Esophagus (tissue), 2 donors: ENCODE results near the gene DCC. TPM values are rescaled to one million over a fixed set of nuclear protein-coding genes. Genes with fewer than 3 reads are reported as not detected.

Source experiments
- H3K27ac ChIP-seq, 2 donors: one replicate each; pipeline ENCODE4 v1.5.1; 2013; ENCODE audit warnings: low read depth in 2 of 2, mild to moderate bottlenecking in 2 of 2, inconsistent platforms in 1 of 2, low read length in 1 of 2, moderate library complexity in 1 of 2
- H3K27me3 ChIP-seq, 2 donors: one replicate each; pipeline ENCODE4 v1.6.1; 2013; ENCODE audit warnings: low read length in 2 of 2, control low read depth in 1 of 2, mild to moderate bottlenecking in 1 of 2; ENCODE audit not compliant: insufficient read depth in 2 of 2, control insufficient read depth in 1 of 2
- H3K36me3 ChIP-seq, 2 donors: one replicate each; pipeline ENCODE4 v1.6.1; 2013; ENCODE audit warnings: low read length in 1 of 2; ENCODE audit not compliant: control insufficient read depth in 2 of 2, insufficient read depth in 2 of 2
- H3K4me1 ChIP-seq, 2 donors: one replicate each; pipeline ENCODE4 v1.6.1; 2013; ENCODE audit warnings: low read length in 1 of 2; ENCODE audit not compliant: control insufficient read depth in 2 of 2, insufficient read depth in 2 of 2
- H3K4me3 ChIP-seq, 2 donors: one replicate each; pipeline ENCODE4 v1.5.1; 2013; ENCODE audit warnings: low read length in 2 of 2, mild to moderate bottlenecking in 2 of 2, low read depth in 1 of 2, moderate library complexity in 1 of 2
- H3K9me3 ChIP-seq, 2 donors: one replicate each; pipeline ENCODE4 v1.6.1; 2013; ENCODE audit warnings: mild to moderate bottlenecking in 2 of 2, low read depth in 1 of 2, low read length in 1 of 2, moderate library complexity in 1 of 2; ENCODE audit not compliant: control insufficient read depth in 2 of 2, insufficient read depth in 1 of 2
- WGBS, 2 donors: extraction: QIAGEN DNeasy Blood & Tissue Kit; methylation state at CpG; one replicate each; pipeline ENCODE4 v1.1.7; 2013; 5-methylcytosine and 5-hydroxymethylcytosine counted together
- polyA plus RNA-seq, 2 donors: library from polyadenylated mRNA; stranded (reverse); fragments of 200-250 nt; gene quantifications; one replicate each; pipeline ENCODE4 v1.2.3, GENCODE V29; 2013
- donor health status: healthy with polysubstance abuse.
- donor health status: Bipolar disorder and iron deficiency.

Gene DCC
- polyA plus RNA-seq, 2 donors: not detected

DNA sequence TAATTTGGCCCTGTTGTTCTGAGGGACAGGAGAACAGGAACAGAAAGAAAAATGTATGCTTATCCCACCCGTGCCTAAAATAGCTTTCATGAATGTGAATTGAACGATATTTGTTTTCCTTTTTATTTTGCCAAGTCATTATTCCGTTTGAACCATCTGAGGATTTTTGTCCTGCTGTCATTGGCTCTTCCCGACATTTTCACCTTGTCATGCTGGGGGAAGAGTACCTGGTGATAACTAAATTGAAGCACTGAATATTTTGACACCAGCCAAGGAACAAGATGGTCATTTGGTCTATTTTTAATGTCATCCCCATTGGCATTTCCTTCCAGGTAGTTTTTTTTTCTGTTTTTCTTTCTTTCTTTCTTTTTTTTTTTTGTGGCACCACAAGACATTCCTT, 204.1 kb downstream of the DCC start:
- H3K27me3 ChIP-seq: no peaks in the 10 kb centered on the region
- H3K4me3 ChIP-seq: no peak overlapping the region
- no peak overlapping the region for H3K27ac ChIP-seq
- WGBS, 2 donors: 65 to 72% methylated on average over 4 of the region's 4 CpGs
- no peaks in the 10 kb centered on the region for H3K4me1 ChIP-seq
- H3K9me3 ChIP-seq: no peaks in the 10 kb centered on the region
- no peaks in the 10 kb centered on the region for H3K36me3 ChIP-seq

DNA sequence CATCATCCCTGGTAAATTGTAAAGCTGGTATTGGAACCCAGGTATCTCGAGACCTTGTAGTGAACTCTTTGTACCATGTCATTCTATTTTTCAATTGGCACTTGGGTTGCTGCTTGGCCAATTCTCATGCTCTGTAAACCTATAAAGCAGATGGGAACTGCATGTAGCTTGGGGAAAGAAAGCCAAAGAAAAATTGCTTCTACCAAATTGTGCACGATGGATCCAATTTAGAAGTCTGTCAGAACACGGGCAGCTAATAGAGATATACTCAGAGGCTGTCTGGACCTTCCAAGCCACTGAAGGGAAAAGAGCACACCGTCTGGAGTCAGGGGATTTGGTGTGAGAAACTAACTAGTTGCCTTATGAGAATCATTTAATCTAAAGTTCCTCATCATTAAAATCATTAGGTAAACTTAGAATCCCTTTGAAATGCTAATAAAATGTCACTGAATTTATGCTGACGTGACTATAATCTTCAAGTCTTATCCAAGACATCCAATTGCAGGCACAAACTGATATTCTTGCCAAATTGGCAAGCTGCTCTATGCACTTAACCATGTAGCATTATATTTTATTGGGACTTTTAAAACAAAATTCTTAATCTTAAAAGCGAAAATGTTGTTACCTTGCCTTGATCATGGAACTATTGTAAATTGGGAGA, 206.8 kb downstream of the DCC start:
- H3K36me3 ChIP-seq: no peaks in the 10 kb centered on the region
- WGBS, 2 donors: 69 to 73% methylated on average over 6 of the region's 6 CpGs
- no peak overlapping the region for H3K4me3 ChIP-seq
- no peaks in the 10 kb centered on the region for H3K4me1 ChIP-seq
- H3K9me3 ChIP-seq: no peaks in the 10 kb centered on the region
- no peaks in the 10 kb centered on the region for H3K27me3 ChIP-seq
- no peak overlapping the region for H3K27ac ChIP-seq

DNA sequence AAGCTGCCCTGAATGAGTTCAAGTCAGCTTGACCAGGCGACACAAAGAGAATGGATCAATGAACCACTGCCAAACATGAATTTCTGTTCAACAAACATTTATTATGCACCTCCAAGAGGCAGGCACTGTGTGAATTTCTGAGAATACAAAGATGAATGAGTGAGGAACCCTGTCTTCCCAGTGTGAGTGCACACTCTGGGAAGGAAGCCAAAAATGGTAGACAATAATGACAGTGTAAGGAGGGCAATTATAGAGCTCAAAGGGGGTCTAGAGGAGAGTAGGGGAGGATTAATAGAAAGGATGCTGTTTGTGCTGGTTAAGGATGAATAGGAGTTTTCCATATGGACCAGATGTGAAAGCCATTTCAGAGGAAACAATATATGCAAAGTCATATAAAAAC, 213.4 kb downstream of the DCC start:
- Histone ChIP-seq H3K36me3 (no peaks in the 10 kb centered on the region), H3K27me3 (no peaks in the 10 kb centered on the region), H3K27ac (no peak overlapping the region), H3K9me3 (no peaks in the 10 kb centered on the region), H3K4me1 (no peaks in the 10 kb centered on the region), H3K4me3 (no peak overlapping the region)
- 71 to 78% methylated on average over 1 of the region's 1 CpG for WGBS, 2 donors

DNA sequence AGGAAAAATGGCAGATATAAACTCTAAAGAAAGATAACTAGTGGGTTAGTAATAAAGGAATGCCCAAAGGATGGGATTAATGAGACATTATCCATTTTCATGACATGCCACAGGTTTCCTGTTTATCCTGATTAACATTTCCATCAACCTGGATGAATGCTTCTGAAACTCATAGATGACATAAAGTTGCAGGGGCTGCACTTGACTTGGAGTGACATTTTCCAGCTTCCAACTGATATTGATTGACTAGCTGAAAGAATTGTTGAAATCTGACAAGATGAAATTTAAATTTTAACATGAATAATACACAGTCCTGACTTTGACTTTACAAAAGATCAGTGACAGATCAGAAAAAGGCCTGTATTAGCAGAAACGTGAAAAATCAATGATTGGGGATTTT, 214.2 kb downstream of the DCC start:
- 31 to 38% methylated on average over 1 of the region's 1 CpG for WGBS, 2 donors
- no peaks in the 10 kb centered on the region for H3K27me3 ChIP-seq
- H3K9me3 ChIP-seq: no peaks in the 10 kb centered on the region
- H3K27ac ChIP-seq: no peak overlapping the region
- H3K36me3 ChIP-seq: no peaks in the 10 kb centered on the region
- no peak overlapping the region for H3K4me3 ChIP-seq
- no peaks in the 10 kb centered on the region for H3K4me1 ChIP-seq

DNA sequence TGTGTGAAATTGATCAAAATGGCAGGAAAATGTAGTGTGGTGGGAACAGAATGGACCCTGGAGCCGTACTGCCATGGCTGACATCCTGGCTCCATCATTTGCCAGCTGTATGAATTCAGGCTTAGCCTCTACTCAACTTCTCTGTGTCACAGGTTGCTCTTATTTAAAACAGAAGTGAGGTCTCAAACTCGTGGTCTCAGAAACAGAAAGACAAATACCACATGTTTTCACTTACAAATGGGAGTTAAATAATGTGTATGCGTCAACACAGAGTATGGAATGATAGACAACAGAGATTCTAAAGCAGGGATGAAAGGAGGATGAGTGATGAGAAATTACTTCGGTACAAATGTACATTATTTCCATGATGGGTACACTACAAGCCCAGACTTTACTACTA, 227.4 kb downstream of the DCC start:
- Histone ChIP-seq H3K9me3 (no peaks in the 10 kb centered on the region), H3K4me1 (no peaks in the 10 kb centered on the region), H3K27me3 (no peaks in the 10 kb centered on the region), H3K27ac (no peak overlapping the region), H3K36me3 (no peaks in the 10 kb centered on the region), H3K4me3 (no peak overlapping the region)
- WGBS, 2 donors: 57 to 62% methylated on average over 4 of the region's 4 CpGs

DNA sequence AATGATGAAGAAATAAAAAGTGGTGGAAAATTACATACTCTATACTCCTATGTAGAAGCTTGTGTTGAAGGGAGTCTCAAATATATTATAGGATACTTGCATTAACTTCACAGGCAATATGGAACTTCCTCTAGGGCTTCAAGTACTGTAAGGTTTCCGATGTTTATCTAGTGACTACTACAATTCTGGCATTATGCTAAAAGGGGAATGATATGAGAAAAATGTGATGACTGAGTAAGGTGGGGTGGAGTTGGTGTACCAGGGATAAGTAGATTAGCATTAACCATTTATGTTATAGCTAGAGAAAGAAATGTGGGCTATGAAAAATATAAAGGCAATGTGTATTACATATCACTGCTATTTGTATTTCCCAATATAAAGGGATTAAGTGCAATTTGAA, 229.5 kb downstream of the DCC start:
- no peaks in the 10 kb centered on the region for H3K9me3 ChIP-seq
- no peaks in the 10 kb centered on the region for H3K36me3 ChIP-seq
- no peaks in the 10 kb centered on the region for H3K27me3 ChIP-seq
- no peaks in the 10 kb centered on the region for H3K4me1 ChIP-seq
- no peak overlapping the region for H3K27ac ChIP-seq
- 72 to 76% methylated on average over 1 of the region's 1 CpG for WGBS, 2 donors
- H3K4me3 ChIP-seq: no peak overlapping the region

DNA sequence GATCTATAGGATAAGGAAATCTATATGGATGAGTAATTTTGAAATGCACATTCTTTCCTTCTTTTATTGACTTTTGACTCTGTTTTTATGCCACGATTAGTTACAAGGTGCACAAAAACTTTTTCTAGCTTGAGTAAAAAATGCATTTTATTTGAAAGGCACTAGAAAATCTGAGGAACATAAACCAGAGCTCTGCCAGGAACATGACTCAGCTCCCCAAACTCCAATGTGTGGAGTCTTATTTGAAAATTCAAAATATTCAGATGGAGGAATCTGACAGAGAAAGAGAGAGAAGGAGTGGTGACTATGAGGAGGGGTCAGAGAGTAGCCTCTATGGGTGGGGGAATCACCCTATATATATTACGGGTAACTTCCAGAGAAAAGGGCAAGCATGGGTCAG, 231.0 kb downstream of the DCC start:
- Histone ChIP-seq H3K27ac (no peak overlapping the region), H3K4me3 (no peak overlapping the region), H3K27me3 (no peaks in the 10 kb centered on the region), H3K36me3 (no peaks in the 10 kb centered on the region), H3K4me1 (no peaks in the 10 kb centered on the region), H3K9me3 (no peaks in the 10 kb centered on the region)
- WGBS, 2 donors: 60 to 62% methylated on average over 2 of the region's 2 CpGs

DNA sequence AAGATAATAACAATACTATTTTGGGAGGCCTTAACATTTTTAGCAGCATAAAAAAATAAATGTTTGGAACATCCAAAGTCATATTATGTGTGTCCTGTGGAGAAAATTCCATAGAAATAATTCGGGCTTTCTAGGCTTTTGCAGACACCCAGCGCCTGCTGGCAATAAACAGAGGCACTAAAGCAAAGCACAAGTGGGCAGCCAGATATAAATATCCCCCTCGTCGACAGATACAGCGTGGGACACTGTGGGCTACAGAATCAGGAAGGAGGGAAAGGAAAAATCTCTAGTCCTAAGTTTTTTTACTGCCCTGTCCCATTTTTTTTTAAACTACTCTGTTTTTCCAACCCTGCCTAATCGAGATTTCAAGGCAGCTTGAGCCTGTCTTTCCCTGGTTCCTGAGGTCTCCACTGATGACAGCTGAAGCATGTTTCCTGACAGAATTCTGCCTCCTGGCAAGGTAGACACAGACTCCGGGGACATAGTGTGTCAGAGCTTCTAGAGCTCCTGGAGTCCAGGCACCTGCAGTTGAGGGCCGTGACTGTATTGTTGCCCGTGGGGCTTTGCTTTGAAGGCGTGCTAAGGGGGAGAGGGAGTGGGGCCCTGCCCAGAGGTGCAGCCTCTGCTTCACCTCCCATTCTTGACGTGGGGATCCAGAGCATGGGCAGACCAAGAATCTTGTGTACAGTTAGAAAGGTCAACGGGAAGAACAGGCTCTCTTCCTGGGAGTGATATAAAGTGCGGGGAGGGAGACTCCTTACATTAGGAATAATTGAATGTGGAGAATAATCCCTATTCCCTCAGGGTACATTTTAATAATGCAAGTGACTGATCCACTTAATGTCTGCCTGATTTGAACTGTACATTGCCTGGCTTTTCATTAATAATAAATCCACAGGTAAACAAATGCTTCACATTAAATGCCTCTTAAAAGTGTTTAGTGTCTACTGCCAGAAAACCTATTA, 232.3 kb downstream of the DCC start:
- no peaks in the 10 kb centered on the region for H3K9me3 ChIP-seq
- H3K27ac ChIP-seq: no peak overlapping the region
- H3K4me3 ChIP-seq: no peak overlapping the region
- H3K4me1 ChIP-seq: no peaks in the 10 kb centered on the region
- H3K27me3 ChIP-seq: no peaks in the 10 kb centered on the region
- WGBS, 2 donors: 47 to 56% methylated on average over 13 of the region's 13 CpGs
- H3K36me3 ChIP-seq: no peaks in the 10 kb centered on the region

DNA sequence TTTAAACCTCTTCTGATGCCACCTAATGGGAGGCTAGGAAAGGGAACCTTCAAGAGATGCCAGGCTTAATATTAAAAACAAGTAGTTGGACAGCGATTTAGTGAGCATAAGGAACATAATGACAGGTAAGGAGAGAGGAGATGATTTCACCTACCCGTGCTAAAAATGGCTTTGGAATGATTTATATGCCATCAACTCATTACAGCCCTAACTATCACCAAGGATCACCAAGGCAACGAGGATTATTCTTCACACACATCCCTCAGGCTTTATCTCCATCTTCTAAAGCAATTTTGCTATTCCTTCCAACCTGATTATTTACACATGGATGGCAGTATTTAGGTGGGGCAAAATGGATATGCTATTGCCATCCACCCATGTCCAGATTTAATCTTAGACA, 237.8 kb downstream of the DCC start:
- WGBS, 2 donors: 41 to 69% methylated on average over 3 of the region's 3 CpGs
- no peak overlapping the region for H3K27ac ChIP-seq
- H3K36me3 ChIP-seq: no peaks in the 10 kb centered on the region
- H3K4me3 ChIP-seq: no peak overlapping the region
- H3K27me3 ChIP-seq: no peaks in the 10 kb centered on the region
- no peaks in the 10 kb centered on the region for H3K9me3 ChIP-seq
- H3K4me1 ChIP-seq: no peaks in the 10 kb centered on the region
